Activated CD4-positive, alpha-beta T cell treated with anti-CD3 and anti-CD28 coated beads for 1 hour (primary cell): ENCODE data around the gene PRPF31.
A peak's percentile ranks its signal among the peaks of the same experiment; 100 is the strongest.
"Not testable (repeated sequence)": the region's sequence is repeated elsewhere in the genome, so short reads cannot be mapped to it uniquely, and the experiment has no call there.

ENCODE experiments used
- DNase-seq: peaks from one replicate; pipeline ENCODE4 v3.0.0-alpha.2; 2020

Gene PRPF31

DNA sequence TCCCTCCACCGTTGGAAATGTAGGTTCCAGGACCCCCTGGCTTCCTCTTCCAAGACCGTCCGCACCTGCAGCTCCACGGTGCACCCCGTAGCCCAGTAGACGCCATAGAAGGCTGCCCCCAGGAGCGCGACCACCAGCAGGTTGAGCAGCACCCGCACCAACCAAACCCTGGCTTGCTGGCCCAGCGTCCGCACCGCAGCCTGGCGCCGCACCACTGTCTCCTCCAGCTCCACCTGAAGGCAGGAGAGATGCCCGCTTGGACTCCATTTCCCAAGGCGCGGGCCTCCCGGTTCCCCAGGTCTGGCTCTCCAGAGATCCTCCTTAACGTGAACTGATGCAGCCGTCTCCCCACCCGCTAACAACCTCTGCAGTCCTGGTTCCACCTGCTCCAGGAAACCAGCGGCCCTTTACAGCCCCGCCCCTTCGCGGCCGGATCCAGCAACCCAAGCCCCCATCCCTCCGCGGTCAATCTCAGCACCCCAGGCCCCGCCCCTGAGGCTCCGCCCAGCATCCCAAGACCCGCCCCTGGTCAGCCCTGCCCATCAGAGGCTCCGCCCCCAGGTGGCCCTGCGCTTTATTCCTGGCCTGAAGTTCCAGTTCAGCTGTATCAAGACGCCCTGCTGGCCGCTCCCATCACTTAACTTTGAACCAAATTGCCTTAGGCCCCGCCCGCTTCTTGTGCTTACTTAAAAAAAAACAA lies 49.0 kb downstream of the PRPF31 start:
- peak; percentile 26 for DNase-seq

DNA sequence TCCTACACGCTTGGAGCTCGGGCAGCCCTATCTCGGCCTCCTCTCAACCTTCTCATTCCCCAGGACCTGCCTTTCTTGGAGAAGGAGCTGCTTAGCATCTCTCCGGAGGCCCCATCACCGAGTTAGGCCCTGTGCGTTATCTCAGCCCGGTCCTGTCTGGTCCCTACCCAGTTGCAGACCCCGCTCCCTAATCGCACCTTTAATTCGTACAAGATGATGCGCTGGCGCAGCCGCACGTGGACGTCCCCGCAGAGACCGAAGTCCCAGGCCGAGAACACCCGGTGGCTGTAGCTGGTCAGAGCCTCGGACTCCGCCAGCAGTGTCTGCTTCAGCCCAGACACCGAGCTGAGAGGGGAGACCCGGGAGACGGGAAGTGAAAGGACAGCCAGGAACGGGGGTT lies 49.7 kb downstream of the PRPF31 start:
- no peak for DNase-seq

DNA sequence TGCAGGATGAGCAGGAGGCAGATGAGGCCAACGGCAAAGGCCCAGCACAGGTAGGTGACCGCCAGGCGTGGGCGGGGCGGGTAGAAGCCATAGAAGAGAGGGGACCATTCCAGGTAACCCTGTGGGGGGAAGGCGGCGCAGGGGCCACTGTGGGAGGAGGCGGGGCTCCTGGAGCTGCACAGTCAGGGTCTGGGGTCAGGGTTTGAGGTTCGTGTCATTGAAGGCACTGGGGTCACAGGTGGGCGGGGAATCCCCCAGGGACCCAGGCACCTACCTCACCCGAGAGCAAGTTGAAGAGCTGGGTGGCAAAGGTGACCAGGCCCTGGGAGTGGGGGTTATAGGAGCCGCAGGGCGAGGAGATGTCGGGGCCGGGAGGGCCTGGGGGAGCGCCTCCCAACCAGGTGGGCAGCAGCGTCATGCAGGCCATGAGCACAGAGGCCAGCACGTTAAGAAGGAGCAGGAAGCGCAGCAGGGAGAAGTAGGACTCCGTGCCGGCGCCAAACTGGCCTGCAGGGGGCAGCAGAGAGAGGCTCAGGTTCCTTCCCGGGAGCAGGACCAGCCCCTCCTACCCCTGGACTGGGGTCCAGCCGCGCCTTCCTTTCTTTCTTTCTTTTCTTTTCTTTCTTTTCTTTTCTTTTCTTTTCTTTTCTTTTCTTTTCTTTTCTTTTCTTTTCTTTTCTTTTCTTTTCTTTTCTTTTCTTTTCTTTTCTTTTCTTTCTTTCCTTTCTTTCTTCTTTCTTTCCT lies 52.8 kb downstream of the PRPF31 start:
- DNase-seq, result peak; percentile 79

DNA sequence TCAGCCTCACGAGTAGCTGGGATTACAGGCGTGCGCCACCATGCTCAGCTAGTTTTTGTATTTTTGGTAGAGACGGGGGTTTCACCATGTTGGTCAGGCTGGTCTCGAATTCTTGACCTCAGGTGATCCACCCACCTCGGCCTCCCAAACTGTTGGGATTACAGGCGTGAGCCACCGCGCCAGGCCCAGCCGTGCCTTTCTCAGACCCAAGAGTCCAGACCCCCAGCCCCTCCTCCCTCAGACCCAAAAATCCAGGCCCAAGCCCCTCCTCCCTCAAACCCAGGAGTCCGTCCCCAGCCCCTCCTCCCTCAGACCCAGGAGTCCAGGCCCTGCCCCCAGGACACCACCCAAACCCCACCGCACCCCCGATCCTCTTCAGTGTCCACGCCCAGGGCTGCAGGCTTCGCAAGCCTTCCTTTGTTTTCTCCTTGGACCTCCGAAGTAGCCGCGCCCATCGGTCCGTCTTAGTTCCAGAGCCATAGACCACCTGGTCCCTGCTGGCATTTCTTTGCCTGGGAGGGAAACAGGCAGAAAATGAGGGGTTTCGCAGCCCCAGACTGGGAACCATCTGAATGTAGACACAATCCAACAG lies 53.7 kb downstream of the PRPF31 start:
- no peak for DNase-seq

DNA sequence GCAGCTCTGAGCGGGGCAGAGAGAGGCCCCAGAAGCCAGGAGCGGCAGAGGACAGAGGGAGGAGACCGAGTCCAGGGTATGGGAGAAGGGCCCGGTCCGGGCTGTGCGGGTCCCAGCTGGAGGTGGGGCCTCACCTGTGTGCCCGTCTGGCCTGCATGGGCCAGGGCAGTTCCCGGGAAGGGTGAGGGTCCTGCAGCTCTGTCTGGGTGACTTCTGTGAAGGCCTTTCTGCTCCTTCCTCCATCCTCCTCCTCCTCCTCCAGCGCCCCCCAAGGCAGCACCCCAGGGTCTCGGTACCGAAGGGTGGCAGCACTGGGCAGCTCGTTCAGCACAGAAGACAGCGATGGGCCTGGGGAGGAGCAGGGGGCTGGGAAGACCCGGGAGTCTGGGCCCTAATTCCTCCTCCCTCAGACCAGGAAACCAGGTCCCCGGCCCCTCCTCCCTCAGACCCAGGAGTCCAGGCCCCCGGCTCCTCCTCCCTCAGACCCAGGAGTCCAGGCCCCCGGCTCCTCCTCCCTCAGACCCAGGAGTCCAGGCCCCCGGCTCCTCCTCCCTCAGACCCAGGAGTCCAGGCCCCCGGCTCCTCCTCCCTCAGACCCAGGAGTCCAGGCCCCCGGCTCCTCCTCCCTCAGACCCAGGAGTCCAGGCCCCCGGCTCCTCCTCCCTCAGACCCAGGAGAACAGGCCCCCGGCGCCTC lies 56.3 kb downstream of the PRPF31 start:
- DNase-seq, result not testable (repeated sequence)

DNA sequence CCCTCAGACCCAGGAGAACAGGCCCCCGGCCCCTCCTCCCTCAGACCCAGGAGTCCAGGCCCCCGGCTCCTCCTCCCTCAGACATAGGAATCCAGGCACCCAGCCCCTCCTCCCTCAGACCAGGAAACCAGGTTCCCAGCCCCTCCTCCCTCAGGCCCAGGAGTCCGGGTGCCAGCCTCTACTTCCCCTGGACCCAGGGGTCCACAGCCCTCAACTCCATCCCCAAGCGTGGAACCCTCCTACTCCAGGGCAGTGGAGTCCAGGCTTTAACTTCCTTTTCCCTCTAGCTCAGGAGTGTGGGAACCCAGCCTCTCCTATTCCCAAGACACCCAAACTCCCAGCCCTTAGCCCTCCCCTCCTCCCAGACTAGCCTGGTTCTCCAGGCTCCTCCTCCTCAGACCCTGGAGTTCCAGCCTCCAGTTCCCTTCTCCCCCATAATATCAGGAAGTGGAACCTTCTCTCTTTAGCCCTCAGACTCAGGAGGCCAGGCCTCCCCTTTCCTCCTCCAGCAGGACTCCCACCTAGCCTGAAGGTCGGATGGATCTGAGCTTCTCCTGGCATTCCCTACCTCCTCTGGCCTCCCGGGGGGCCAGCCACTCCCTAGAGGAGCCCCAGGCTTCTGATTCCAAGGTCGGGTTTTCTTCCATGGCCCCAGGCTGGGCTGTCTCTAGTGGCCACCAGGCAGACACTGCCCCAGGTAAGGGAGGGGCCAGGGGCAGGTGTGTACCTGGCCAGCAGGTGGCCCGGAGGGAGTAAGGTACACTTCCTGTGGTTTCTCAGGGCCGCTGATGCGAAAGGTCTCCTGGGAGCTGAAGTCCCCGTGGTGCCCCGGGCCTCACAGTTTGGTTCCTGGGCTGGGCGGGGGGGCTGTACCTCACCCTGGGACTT lies 57.2 kb downstream of the PRPF31 start, which contains the start of gene TMC4:
TSS of gene TMC4 (minus strand) at position 690 of the 888 bp plus-strand sequence. CDS start at position 647, 43 bp downstream.
- DNase-seq, result no peak

DNA sequence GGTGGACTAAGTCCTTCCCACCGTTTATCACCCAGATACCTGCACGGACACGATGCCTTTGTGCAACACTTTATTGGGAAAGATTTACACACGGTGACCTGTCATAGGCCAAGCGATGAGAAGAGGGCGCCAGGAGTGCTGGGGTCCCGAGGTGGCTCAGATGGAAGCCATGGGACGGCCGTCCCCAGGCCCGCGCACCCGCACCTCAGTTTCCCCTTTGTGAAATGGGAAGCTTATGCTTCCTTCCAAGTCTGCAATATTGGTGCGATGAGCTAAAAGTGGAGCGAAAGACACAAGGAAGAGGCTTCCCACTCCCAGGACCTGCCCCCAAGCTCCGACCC lies 57.8 kb downstream of the PRPF31 start:
- DNase-seq, result no peak

DNA sequence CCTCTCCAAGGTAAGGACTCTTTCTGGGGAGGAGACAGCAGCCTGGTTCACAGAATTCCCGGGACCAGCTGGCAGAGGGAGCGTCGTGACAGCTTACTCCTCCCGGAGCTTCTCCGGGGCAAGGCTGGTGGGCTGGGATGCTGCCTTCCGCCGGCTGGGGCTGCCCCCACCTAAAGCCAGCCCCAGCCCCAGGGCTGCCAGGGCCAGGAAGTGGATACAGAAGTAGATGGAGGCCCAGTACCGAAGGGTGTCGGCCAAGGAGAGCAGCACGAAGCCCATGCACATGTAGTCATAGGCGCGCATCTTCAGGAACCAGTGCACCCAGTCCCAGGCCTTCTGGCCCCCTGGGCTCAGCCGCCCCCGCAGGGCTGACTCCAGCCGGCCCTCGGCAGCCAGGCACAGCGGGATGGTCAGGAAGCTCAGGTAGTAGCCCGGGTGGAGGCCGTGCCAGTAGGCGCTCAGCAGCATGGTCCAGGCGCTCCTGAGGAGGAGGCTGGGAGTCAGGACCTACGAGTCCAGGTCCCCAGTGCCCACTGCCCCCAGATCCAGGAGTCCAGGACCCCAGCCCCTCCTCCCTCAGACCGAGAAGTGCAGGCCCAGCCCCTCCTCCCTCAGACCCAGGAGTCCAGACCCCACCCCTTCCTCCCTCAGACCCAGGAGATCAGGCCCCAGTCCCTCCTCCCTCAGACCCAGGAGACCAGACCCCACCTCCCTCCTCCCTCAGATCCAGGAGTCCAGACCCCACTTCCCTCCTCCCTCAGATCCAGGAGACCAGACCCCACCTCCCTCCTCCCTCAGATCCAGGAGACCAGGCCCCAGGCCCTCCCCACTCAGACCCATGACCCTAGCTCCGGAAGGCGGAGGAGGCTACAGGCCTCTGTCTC lies 58.6 kb downstream of the PRPF31 start:
- no peak for DNase-seq

DNA sequence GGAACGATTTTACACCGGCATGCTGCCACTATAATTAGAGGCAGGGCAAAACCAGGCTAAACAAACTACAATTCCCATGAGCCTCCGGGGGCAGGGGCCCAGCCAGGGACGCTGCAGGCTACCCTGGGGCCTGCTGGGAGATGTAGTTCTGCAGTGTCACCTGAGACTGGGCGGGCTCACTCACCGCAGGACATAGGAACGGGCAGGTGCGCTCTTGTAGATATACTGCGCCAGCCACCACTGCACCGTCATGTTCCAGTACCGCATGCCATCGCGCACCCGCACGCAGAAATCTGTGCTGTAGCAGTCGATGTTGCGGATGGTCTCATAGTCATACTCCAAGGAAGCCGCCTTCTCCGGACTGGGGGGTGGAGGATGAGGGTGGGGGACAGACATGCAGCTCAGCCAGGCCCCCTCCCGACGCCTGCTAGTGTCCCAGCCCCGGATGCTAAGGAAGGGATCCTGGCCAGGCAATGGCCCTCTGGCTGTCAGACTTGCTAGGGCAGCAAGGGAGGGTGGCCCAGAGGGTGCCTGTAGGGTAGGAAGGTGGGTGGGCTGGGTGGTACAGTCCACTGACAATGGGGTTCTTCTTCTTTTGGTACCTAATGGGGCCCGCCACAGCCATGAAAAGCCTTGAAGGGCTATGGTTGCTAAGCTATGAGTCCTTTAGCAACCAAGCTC lies 63.2 kb downstream of the PRPF31 start:
- no peak for DNase-seq

DNA sequence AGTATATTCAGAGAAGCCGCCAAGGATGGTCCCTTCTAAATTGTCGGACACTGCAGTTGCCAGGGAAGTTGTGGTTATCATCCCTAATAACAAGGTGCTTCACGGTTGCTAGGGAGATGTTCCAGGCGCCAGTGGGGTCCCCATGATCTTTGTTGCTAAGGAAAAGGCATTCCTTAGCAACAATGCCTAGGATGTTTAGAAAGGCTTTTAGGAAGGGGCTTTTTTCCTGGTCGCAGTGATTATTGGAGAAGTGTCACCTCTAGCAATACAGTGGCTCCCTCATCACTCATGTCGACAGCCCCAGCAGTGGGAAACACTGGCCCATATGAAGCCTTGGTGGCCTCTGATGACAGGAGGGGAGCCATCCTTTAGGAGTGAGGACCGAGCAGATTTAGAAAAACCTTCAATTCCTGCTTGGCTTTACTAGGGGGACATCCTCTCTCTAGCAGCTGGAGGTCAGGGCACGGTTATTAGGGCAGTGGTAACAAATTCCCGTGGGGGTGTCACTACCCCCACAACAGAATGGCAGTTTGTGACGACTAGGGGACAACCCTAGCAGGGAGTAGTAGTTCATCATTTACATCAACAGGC lies 63.8 kb downstream of the PRPF31 start:
- DNase-seq, result no peak

DNA sequence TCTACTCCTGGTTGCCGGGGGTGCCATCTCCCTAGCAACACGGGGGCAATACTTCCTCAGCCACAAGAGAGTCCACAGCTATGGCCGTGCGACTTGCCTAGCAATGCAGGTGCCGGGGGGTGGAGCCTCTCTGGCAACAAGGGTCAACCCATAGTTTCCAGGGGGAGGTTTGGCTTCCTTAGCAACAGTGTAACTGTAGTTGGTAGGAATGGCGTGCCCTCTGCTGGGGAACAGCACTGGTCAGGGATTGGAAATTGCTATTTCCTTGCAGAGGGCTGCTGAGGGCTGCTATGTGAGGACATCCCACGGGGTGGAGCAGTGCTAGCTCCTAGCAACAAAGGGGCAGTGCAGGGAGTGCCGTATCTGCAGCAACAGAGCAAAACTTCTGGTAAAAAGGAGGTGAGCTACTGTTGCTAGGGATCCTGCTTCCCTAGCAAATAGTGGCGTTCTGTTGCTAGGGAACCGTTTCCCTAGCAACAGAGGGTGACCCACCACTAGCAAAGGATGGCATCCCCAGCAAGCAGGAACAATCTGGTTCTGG lies 64.4 kb downstream of the PRPF31 start:
- DNase-seq, result no peak

DNA sequence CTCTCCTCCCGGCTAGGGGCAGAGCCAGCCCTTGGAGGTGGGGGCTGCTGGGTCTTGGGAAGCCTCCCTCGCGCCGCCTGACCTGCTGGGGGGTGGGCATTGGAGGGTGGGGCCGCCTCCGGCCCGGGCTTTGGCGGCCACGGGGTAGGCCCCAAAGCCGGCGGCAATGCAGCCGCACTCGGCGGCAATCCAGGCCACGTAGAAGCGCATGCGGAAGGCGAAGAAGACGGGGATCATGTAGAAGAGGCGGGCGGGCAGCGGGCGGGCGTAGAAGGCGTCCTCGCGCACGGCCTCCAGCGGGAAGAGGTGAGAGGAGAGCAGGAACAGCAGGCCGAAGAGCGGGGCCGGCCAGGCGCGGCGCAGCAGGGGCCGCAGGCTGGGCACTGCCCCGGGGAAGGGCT lies 65.1 kb downstream of the PRPF31 start:
- no peak for DNase-seq
